GM19438 (cell line): ENCODE results near the gene TPSB2.
"Not testable (repeated sequence)": the region's sequence is repeated elsewhere in the genome, so short reads cannot be mapped to it uniquely, and the experiment has no call there.

Source experiments
- ATAC-seq: cut with Tn5 transposase; IDR thresholded peaks from one replicate; pipeline ENCODE4 v1.9.1; 2021; ENCODE audit warnings: low read depth; ENCODE audit not compliant: unreplicated experiment

The TPSB2 gene

GRCh38 chr16:1262210-1262845 lies 32.3 kb upstream of the TPSB2 start:
- ATAC-seq = no peak

GRCh38 chr16:1261131-1261892 lies 31.3 kb upstream of the TPSB2 start:
- ATAC-seq = no peak

GRCh38 chr16:1260101-1260680 lies 30.2 kb upstream of the TPSB2 start:
- ATAC-seq = no peak

GRCh38 chr16:1259760-1260068 lies 29.7 kb upstream of the TPSB2 start:
- no peak for ATAC-seq

- no peak for ATAC-seq
Observed at GRCh38 chr16:1258906-1259759, 29.1 kb upstream of the TPSB2 start.

GRCh38 chr16:1258225-1258600 lies 28.2 kb upstream of the TPSB2 start:
- ATAC-seq = no peak

- no peak for ATAC-seq
Observed at GRCh38 chr16:1257561-1258224, 27.7 kb upstream of the TPSB2 start.

- no peak for ATAC-seq
Observed at GRCh38 chr16:1256874-1257322, 26.9 kb upstream of the TPSB2 start.

- not testable (repeated sequence) for ATAC-seq
Observed at GRCh38 chr16:1256296-1256873, 26.4 kb upstream of the TPSB2 start.

GRCh38 chr16:1255276-1256122 lies 25.5 kb upstream of the TPSB2 start, which contains the start of gene TPSD1:
Gene TPSD1, plus strand, starts transcription at chr16:1256069. Its CDS starts 212 bp downstream, at chr16:1256281.
- ATAC-seq = not testable (repeated sequence)

GRCh38 chr16:1254821-1255220 lies 24.8 kb upstream of the TPSB2 start:
- ATAC-seq = not testable (repeated sequence)

- not testable (repeated sequence) for ATAC-seq
Observed at GRCh38 chr16:1253701-1254364, 23.8 kb upstream of the TPSB2 start.

- ATAC-seq = not testable (repeated sequence)
Observed at GRCh38 chr16:1249031-1249755, 19.2 kb upstream of the TPSB2 start.

GRCh38 chr16:1247903-1248537 lies 18.0 kb upstream of the TPSB2 start:
- ATAC-seq = not testable (repeated sequence)

GRCh38 chr16:1245452-1246020 lies 15.6 kb upstream of the TPSB2 start:
- no peak for ATAC-seq

- no peak for ATAC-seq
Observed at GRCh38 chr16:1244881-1245280, 14.9 kb upstream of the TPSB2 start.
